GM12801 (cell line): ENCODE data around the gene VWF.

Experiments
- TF ChIP-seq, protein P1 (sequence below): IDR thresholded peaks from one replicate; pipeline ENCODE4 v1.5.1; 2011; ENCODE audit warnings: control low read depth; ENCODE audit not compliant: insufficient read length; ENCODE audit errors: extremely low read depth

The VWF gene

DNA sequence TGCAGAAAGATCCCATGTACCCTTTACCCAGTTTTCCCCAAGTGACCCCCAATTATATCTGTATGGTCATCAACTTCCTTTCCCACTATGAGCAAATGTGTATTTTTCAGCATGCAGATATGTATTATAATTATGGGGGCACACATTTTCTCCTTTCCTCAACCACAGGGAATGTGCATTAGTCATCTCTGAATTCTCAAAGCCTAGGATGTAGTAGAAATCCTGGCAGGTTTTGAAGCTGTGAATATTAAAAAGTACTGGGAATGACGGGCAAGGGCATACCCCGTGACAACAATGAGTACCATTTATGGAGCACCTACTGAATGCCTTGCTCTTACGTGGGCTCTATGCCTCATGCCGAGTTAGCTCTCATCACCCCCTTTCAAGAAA lies 71.5 kb downstream of the VWF start:
- TF ChIP-seq, protein P1, sequence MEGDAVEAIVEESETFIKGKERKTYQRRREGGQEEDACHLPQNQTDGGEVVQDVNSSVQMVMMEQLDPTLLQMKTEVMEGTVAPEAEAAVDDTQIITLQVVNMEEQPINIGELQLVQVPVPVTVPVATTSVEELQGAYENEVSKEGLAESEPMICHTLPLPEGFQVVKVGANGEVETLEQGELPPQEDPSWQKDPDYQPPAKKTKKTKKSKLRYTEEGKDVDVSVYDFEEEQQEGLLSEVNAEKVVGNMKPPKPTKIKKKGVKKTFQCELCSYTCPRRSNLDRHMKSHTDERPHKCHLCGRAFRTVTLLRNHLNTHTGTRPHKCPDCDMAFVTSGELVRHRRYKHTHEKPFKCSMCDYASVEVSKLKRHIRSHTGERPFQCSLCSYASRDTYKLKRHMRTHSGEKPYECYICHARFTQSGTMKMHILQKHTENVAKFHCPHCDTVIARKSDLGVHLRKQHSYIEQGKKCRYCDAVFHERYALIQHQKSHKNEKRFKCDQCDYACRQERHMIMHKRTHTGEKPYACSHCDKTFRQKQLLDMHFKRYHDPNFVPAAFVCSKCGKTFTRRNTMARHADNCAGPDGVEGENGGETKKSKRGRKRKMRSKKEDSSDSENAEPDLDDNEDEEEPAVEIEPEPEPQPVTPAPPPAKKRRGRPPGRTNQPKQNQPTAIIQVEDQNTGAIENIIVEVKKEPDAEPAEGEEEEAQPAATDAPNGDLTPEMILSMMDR: no peak

DNA sequence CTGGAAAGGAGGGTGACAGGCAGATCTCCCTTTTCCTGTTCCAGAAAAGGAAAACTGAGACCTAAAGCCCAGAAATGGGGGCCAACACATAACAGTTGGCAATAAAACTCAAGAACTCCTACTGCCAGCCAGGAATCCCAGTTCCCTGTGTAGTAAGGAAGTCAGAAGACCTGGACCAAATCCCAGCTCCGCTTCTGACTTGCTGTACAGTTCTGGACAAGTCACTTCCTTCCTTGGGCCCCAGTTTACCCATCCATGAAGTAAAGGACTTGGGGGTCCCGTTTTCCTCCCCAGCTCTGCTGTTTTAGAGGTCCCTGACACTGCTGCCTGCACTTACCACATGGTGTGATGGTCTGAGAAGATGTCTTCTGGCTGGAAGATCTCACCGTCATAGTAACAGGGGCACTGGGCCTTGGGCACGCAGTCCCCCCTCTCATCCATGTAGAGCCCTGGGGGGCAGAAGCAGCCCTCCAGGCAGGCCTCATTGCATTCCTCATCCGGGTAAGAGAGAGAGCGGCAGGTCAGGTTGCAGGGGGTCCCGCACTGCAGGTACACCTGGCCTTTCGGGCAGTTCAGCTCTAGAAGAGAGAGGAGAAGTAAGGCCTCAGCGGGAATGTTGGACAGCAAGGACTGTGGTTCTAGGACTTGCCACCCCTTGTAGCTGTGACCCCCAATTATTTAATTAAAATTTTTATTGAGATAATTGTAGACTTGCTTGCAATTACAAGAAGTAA lies 72.1 kb downstream of the VWF start:
- TF ChIP-seq, protein P1: no peak

DNA sequence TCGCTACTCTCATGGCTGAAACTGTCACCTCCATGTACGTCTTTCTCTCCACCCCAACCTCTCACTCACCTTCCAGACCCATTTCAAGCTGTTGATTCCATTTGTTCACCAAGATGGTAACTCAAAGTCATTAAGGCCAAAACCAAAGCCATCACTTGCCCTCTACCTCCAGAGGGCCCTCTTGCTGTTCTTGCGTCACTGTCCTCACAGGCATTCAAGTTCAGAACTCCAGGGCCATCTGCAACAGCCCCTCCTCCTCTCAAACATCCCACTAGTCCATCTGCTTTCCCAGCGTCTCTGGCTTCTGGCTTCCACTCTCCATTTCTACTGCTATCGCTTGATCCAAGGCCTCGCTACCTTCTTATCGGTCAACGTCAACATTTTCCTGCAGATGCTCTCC lies 74.5 kb downstream of the VWF start:
- TF ChIP-seq, protein P1: no peak

DNA sequence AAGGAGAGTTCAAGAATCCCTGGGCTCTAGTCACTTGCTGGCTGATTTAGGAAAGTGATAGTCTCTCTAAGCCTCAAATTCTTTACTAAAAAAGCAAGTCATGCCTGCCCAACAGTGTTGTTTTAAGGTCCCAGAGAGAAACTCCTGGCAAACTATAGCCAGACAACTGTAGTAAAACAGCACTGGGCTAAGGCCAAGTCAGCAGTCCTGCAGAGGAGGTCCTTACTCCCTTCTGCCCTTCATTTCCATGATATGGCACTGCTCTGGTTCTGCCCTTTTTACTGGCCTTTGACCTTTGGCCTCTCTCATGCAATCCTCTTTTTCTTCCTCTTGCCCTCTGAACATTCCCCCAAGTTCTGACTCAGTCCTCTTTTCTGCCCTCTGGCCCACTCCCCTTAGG lies 74.9 kb downstream of the VWF start:
- TF ChIP-seq, protein P1: no peak

DNA sequence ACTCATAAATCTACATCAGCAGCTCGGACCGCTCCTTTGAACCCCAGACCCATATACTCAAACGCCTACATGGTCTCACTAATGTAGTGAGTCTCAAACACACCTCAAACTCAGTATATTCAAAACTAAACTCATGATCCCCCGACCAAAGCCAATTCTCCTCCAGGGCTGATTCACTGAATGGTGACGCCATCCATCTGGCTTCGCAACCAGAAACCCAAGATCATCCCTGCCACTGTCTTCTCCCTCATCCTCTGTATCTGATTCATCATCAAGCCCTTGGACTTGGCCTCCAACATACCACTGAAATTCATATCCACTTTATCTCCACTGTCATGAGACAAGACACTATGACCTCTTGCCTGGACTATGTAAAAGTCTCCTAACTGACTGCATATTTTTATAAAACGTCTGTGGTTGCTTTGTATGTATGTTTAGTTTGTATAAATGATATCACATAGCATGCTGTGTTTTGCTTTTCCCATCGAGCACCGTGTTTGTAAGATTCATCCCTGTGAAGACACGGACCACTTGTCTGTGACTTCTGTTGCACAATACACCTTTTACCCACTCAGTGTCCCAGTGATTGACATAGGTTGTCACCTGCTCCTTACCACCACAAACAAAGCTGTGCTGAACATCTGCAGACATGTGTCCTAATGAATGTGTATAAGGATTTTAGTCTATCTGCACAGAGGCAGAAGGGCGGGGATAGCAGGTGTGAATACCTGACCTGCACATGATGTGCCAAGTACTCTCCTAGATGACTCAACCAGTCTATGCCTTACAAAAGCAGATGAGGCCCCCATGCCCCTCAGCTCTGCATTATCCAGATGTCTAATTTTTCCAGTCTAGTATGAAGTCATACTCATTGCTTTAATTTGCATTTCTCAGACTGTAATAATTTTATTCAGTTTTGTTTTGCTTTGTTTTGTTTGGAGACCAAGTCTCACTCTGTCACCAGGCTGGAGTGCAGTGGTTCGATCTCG lies 76.9 kb downstream of the VWF start:
- TF ChIP-seq, protein P1: no peak

DNA sequence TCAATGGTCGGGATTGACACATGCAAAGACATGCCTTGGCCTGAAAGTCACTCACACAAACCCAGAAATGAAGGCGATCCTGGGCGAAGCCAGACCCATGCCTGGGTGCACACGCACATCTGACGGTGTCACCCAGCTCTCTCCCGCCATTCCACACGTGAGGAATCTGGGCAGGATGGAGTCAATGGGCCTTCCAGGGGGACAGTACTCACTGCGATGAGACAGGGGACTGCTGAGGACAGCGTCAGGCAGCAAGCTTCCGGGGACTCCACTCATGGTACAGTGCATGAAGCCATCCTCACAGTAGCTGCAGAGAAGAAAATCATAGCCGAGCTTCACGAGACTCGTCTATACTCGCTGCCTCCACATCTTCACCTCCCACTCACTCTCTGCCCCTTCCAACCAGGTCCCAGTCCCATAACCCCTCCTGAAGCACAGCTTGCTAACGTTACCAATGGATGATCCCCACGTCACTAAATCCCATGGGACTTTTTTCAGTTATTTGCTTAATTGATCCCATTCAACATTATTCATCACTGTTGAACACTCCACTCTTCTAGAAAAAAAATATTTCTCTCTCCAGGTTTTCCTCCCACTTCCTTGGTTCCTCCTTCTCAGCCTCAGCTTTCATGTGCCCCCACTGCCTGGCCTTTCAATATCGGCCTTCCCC lies 77.8 kb downstream of the VWF start:
- TF ChIP-seq, protein P1: no peak

DNA sequence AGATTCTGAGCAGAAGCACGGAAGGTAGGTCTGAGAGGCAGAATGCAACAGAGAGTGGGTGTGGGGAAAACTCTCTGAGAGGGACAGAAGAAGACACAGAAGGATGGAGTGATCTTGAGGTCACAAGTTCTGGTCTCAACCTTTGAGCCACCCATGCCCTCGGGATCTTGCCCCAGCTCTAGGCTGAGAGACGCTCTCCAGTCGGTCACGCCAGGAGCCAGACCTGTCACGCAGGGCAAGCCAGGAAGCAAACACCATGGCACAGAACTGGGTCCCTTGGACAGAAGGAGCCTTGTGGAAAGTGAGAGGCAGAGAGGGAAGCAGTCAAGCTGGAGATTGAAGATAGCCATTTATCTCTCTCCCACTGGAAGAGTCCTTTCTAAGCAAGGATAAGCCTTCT lies 79.0 kb downstream of the VWF start:
- TF ChIP-seq, protein P1: no peak
